Liver (tissue), 9 donors: ENCODE results near the gene PCYT1B. TPM values are rescaled to one million over a fixed set of nuclear protein-coding genes. Genes with fewer than 3 reads are reported as not detected.
A peak's percentile ranks its signal among the peaks of the same experiment; 100 is the strongest.

ENCODE experiments used
- DNase-seq: peaks from one replicate; pipeline ENCODE4 v3.0.0-alpha.2; 2017; ENCODE audit warnings: low spot score
- H3K27ac ChIP-seq, 2 donors: one replicate each; pipeline ENCODE4 v1.7.0; 2013; ENCODE audit warnings: inconsistent platforms in 2 of 2, low read length in 2 of 2, control low read depth in 1 of 2, low read depth in 1 of 2, mild to moderate bottlenecking in 1 of 2
- H3K27me3 ChIP-seq, 4 donors: one replicate each; pipeline versions ENCODE4 v1.6.1 to v1.7.0; 2013; ENCODE audit warnings: low read length in 3 of 4, inconsistent platforms in 1 of 4, mild to moderate bottlenecking in 1 of 4, moderate library complexity in 1 of 4; ENCODE audit not compliant: control insufficient read depth in 4 of 4, insufficient read depth in 4 of 4
- H3K36me3 ChIP-seq, 4 donors: one replicate each; pipeline versions ENCODE4 v1.6.1 to v1.7.0; 2013; ENCODE audit warnings: low read length in 3 of 4, mild to moderate bottlenecking in 3 of 4, low read depth in 1 of 4, moderate library complexity in 1 of 4; ENCODE audit not compliant: control insufficient read depth in 4 of 4, insufficient read depth in 3 of 4
- H3K4me1 ChIP-seq, 4 donors: one replicate each; pipeline versions ENCODE4 v1.6.1 to v1.7.0; 2013; ENCODE audit warnings: low read length in 3 of 4, mild to moderate bottlenecking in 3 of 4, moderate library complexity in 1 of 4; ENCODE audit not compliant: control insufficient read depth in 4 of 4, insufficient read depth in 4 of 4
- H3K4me3 ChIP-seq, 3 donors: one replicate each; pipeline versions ENCODE4 v1.6.1 to v1.7.0; 2013; ENCODE audit warnings: low read length in 3 of 3, control low read depth in 1 of 3, low read depth in 1 of 3, mild to moderate bottlenecking in 1 of 3
- H3K9ac ChIP-seq, 2 donors: one replicate each; pipeline ENCODE4 v1.7.0; 2013; ENCODE audit warnings: low read length in 2 of 2, mild to moderate bottlenecking in 2 of 2, moderate library complexity in 2 of 2, control low read depth in 1 of 2, low read depth in 1 of 2
- H3K9me3 ChIP-seq, 4 donors: one replicate each; pipeline versions ENCODE4 v1.6.1 to v1.7.0; 2013; ENCODE audit warnings: low read length in 3 of 4; ENCODE audit not compliant: control insufficient read depth in 4 of 4
- EGR1 ChIP-seq, 2 donors: IDR thresholded peaks; 2 replicates each; pipeline ENCODE4 v1.6.1; 2016 to 2018; ENCODE audit warnings: antibody characterized with exemption in 2 of 2, low read depth in 2 of 2
- FOXA1 ChIP-seq: IDR thresholded peaks from 2 replicates; pipeline ENCODE4 v1.6.1; 2016; ENCODE audit warnings: antibody characterized with exemption
- FOXA2 ChIP-seq: IDR thresholded peaks from 2 replicates; pipeline ENCODE4 v1.6.1; 2016; ENCODE audit warnings: antibody characterized with exemption
- GABPA ChIP-seq, 2 donors: IDR thresholded peaks in 1 of 2; conservative IDR thresholded peaks in 1 of 2; 2 replicates each; pipeline ENCODE4 v1.6.1; 2016; ENCODE audit warnings: antibody characterized with exemption in 2 of 2, mild to moderate bottlenecking in 1 of 2, moderate library complexity in 1 of 2
- HNF4A ChIP-seq, 2 donors: conservative IDR thresholded peaks; 2 replicates each; pipeline ENCODE4 v1.6.1; 2016; ENCODE audit warnings: antibody characterized with exemption in 2 of 2, mild to moderate bottlenecking in 2 of 2
- HNF4G ChIP-seq: IDR thresholded peaks from 2 replicates; pipeline ENCODE4 v1.6.1; 2016; ENCODE audit warnings: antibody characterized with exemption
- JUND ChIP-seq, 2 donors: IDR thresholded peaks; 2 replicates each; pipeline ENCODE4 v1.6.1; 2016; ENCODE audit warnings: antibody characterized with exemption in 2 of 2
- NR2F2 ChIP-seq: IDR thresholded peaks from 2 replicates; pipeline ENCODE4 v1.6.1; 2016; ENCODE audit warnings: antibody characterized with exemption
- RAD21 ChIP-seq, 2 donors: IDR thresholded peaks; 2 replicates each; pipeline ENCODE4 v1.6.1; 2016; ENCODE audit warnings: antibody characterized with exemption in 2 of 2, mild to moderate bottlenecking in 2 of 2
- RXRA ChIP-seq, 2 donors: IDR thresholded peaks; 2 replicates each; pipeline ENCODE4 v1.6.1; 2017 to 2018; ENCODE audit warnings: antibody characterized with exemption in 2 of 2, mild to moderate bottlenecking in 1 of 2
- SP1 ChIP-seq: IDR thresholded peaks from 2 replicates; pipeline ENCODE4 v1.6.1; 2018; ENCODE audit warnings: antibody characterized with exemption, mild to moderate bottlenecking
- TAF1 ChIP-seq: conservative IDR thresholded peaks from 2 replicates; pipeline ENCODE4 v1.6.1; 2016; ENCODE audit warnings: antibody characterized with exemption, mild to moderate bottlenecking
- YY1 ChIP-seq: IDR thresholded peaks from 2 replicates; pipeline ENCODE4 v1.6.1; 2016; ENCODE audit warnings: antibody characterized with exemption, mild to moderate bottlenecking
- WGBS: extraction: QIAGEN DNeasy Blood & Tissue Kit; methylation state at CpG from one replicate; pipeline ENCODE4 v1.1.7; 2013; 5-methylcytosine and 5-hydroxymethylcytosine counted together
- polyA plus RNA-seq, 2 donors: library from polyadenylated mRNA; stranded (reverse) in 1 of 2; unstranded in 1 of 2; fragments of 200-250 nt in 1 of 2; fragments of >200 nt in 1 of 2; fragmentation: Nextera tagmentation in 1 of 2; extraction: Ambion mirVana in 1 of 2; gene quantifications; one replicate each; pipeline versions ENCODE4 v1.2.1 to v1.2.3, GENCODE V29; 2013 to 2015
- total RNA-seq, 2 donors: library from RNA; depleted of rRNA; stranded (reverse); fragments of >200 nt; gene quantifications; one replicate each; pipeline ENCODE4 v1.2.3, GENCODE V29; 2014
- TF ChIP-seq, protein P1 (sequence below): IDR thresholded peaks from 2 replicates; pipeline ENCODE4 v1.6.1; 2016; ENCODE audit warnings: antibody characterized with exemption
- TF ChIP-seq, protein P2 (sequence below): IDR thresholded peaks from 2 replicates; pipeline ENCODE4 v1.6.1; 2016; ENCODE audit warnings: antibody characterized with exemption
- TF ChIP-seq, protein P3 (sequence below): IDR thresholded peaks from 2 replicates; pipeline ENCODE4 v1.6.1; 2016; ENCODE audit warnings: antibody characterized with exemption, mild to moderate bottlenecking
- TF ChIP-seq, protein P4 (sequence below): fragments of 150-350 bp; IDR thresholded peaks from 2 replicates; pipeline ENCODE4 v1.5.1; 2017; ENCODE audit warnings: improper control_type of control experiment, low read depth, low read length; ENCODE audit not compliant: missing input control
- TF ChIP-seq, protein P5 (sequence below): IDR thresholded peaks from 2 replicates; pipeline ENCODE4 v1.6.1; 2016; ENCODE audit warnings: antibody characterized with exemption
- donor health status: healthy.
- donor health status: healthy.
- donor health status: healthy.
- donor health status: healthy.
- donor health status: healthy.

Gene PCYT1B
- total and polyA plus RNA-seq, 4 donors = under 0.01 to 2.1 (median 0.06) TPM; not detected in 1

DNA sequence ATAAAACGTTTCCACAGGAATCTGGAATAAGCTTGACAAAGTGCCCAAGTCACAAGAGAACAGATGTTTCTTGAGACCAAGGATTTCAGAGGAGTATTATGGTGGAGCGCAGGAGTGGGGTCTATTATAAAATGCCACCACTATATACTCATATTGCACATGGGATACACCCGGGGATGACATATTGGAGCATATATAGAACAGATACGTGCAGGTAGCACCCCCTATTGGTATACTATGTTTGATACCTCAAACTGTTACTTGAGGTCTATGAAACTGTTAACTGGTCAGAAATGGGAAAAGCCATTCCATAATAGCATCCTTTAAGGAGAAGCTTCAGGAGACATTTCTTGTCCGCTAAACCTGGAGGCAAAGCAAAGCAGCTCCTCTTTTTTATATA is 86.0 kb downstream of the PCYT1B start:
- Histone ChIP-seq H3K27ac (no peak overlapping the region), H3K9me3 (no peaks in the 10 kb centered on the region), H3K4me3 (no peak overlapping the region), H3K4me1 (no peaks in the 10 kb centered on the region), H3K27me3 (no peaks in the 10 kb centered on the region), H3K9ac (no peak overlapping the region), H3K36me3 (no peaks in the 10 kb centered on the region)
- 69% methylated on average over 5 of the region's 5 CpGs for WGBS
- TF ChIP-seq SP1 = no peak
- TF ChIP-seq FOXA2 = no peak
- TF ChIP-seq, protein P1, sequence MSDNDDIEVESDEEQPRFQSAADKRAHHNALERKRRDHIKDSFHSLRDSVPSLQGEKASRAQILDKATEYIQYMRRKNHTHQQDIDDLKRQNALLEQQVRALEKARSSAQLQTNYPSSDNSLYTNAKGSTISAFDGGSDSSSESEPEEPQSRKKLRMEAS = no peak
- TF ChIP-seq RAD21 (IDR thresholded peaks at IDR 0.05) = peak; percentile 16 to 46
- no peak for TF ChIP-seq YY1
- no peak for TF ChIP-seq HNF4G
- DNase-seq = no peak

DNA sequence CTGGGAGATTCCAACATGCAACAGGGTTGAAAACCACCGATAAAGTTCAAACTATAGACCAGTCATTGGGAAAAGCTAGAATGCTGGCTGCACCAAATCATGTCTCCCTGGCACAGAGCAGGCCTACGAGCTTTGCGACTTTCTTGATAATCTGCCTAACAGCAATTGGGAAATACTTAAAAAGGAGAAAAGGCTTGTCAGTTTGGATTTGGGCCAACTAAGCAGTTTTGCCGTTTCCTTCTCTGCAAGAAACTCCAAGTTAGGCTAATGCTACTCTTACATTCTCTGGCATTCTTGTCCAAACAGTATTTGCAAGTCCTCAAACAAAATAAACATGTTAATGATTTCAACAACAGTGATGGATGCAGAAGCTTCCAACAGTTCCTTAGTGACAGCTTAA is 94.1 kb downstream of the PCYT1B start:
- Histone ChIP-seq H3K9ac (no peak overlapping the region), H3K27ac (no peak overlapping the region), H3K36me3 (no peaks in the 10 kb centered on the region), H3K9me3 (no peaks in the 10 kb centered on the region), H3K4me3 (no peak overlapping the region), H3K27me3 (no peaks in the 10 kb centered on the region), H3K4me1 (no peaks in the 10 kb centered on the region)
- no peak for TF ChIP-seq HNF4G
- TF ChIP-seq YY1 = no peak
- TF ChIP-seq, protein P2, sequence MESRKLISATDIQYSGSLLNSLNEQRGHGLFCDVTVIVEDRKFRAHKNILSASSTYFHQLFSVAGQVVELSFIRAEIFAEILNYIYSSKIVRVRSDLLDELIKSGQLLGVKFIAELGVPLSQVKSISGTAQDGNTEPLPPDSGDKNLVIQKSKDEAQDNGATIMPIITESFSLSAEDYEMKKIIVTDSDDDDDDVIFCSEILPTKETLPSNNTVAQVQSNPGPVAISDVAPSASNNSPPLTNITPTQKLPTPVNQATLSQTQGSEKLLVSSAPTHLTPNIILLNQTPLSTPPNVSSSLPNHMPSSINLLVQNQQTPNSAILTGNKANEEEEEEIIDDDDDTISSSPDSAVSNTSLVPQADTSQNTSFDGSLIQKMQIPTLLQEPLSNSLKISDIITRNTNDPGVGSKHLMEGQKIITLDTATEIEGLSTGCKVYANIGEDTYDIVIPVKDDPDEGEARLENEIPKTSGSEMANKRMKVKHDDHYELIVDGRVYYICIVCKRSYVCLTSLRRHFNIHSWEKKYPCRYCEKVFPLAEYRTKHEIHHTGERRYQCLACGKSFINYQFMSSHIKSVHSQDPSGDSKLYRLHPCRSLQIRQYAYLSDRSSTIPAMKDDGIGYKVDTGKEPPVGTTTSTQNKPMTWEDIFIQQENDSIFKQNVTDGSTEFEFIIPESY = no peak
- no peak for TF ChIP-seq TAF1
- TF ChIP-seq, protein P3, sequence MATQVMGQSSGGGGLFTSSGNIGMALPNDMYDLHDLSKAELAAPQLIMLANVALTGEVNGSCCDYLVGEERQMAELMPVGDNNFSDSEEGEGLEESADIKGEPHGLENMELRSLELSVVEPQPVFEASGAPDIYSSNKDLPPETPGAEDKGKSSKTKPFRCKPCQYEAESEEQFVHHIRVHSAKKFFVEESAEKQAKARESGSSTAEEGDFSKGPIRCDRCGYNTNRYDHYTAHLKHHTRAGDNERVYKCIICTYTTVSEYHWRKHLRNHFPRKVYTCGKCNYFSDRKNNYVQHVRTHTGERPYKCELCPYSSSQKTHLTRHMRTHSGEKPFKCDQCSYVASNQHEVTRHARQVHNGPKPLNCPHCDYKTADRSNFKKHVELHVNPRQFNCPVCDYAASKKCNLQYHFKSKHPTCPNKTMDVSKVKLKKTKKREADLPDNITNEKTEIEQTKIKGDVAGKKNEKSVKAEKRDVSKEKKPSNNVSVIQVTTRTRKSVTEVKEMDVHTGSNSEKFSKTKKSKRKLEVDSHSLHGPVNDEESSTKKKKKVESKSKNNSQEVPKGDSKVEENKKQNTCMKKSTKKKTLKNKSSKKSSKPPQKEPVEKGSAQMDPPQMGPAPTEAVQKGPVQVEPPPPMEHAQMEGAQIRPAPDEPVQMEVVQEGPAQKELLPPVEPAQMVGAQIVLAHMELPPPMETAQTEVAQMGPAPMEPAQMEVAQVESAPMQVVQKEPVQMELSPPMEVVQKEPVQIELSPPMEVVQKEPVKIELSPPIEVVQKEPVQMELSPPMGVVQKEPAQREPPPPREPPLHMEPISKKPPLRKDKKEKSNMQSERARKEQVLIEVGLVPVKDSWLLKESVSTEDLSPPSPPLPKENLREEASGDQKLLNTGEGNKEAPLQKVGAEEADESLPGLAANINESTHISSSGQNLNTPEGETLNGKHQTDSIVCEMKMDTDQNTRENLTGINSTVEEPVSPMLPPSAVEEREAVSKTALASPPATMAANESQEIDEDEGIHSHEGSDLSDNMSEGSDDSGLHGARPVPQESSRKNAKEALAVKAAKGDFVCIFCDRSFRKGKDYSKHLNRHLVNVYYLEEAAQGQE = no peak
- no peak for TF ChIP-seq HNF4A (conservative IDR thresholded peaks at IDR 0.05)
- no peak for TF ChIP-seq GABPA (IDR thresholded peaks at IDR 0.05 in 1 of 2, conservative IDR thresholded peaks at IDR 0.05 in 1 of 2)
- no peak for TF ChIP-seq EGR1 (IDR thresholded peaks at IDR 0.05; ENCODE audit: low read depth in 2 of 2)
- TF ChIP-seq FOXA1 = no peak
- no peak for TF ChIP-seq FOXA2
- no peak for TF ChIP-seq NR2F2
- TF ChIP-seq RAD21 (IDR thresholded peaks at IDR 0.05) = no peak
- TF ChIP-seq, protein P4, sequence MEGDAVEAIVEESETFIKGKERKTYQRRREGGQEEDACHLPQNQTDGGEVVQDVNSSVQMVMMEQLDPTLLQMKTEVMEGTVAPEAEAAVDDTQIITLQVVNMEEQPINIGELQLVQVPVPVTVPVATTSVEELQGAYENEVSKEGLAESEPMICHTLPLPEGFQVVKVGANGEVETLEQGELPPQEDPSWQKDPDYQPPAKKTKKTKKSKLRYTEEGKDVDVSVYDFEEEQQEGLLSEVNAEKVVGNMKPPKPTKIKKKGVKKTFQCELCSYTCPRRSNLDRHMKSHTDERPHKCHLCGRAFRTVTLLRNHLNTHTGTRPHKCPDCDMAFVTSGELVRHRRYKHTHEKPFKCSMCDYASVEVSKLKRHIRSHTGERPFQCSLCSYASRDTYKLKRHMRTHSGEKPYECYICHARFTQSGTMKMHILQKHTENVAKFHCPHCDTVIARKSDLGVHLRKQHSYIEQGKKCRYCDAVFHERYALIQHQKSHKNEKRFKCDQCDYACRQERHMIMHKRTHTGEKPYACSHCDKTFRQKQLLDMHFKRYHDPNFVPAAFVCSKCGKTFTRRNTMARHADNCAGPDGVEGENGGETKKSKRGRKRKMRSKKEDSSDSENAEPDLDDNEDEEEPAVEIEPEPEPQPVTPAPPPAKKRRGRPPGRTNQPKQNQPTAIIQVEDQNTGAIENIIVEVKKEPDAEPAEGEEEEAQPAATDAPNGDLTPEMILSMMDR = no peak
- no peak for TF ChIP-seq RXRA (IDR thresholded peaks at IDR 0.05)
- TF ChIP-seq, protein P5, sequence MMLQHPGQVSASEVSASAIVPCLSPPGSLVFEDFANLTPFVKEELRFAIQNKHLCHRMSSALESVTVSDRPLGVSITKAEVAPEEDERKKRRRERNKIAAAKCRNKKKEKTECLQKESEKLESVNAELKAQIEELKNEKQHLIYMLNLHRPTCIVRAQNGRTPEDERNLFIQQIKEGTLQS = no peak
- TF ChIP-seq JUND (IDR thresholded peaks at IDR 0.05) = no peak
- no peak for TF ChIP-seq SP1
- TF ChIP-seq, protein P1 = no peak
- DNase-seq = no peak
- WGBS = 59% methylated on average over 4 of the region's 4 CpGs
